ENCODE measurements around the gene FBLN2. TPM values are rescaled to one million over a fixed set of nuclear protein-coding genes. Genes with fewer than 3 reads are reported as not detected.
"Not testable (repeated sequence)": the region's sequence is repeated elsewhere in the genome, so short reads cannot be mapped to it uniquely, and the experiment has no call there.

The FBLN2 gene
- total RNA-seq, 1 experiment from 2014 or later, result 7.4 TPM

DNA sequence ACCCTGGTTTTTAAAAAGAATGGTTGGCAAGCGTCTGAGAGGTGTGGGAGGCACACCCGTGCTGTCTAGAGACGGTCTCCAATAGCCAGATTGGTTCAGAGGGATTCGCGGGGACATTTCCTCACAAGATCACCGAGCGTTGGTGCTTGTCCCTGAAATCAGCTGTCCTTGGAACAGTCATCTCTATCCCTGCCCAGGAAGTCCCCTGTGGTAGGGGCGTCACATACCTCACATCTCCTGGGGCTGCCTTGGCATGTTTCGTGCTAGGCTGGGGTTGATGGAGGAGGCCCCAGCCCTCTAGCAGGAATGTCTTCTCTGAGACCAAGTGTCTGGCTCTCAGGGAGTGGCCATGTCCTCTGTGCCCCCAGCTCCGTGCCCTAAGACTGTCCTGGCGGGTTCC is 6.8 kb downstream of the FBLN2 start:
- Histone ChIP-seq H3K27ac (no peak overlapping the region), H3K4me3 (no peak overlapping the region), H3K4me1 (replicated peaks) (no peaks in the 10 kb centered on the region), H3K9me3 (replicated peaks) (no peaks in the 10 kb centered on the region), H3K27me3 (replicated peaks) (no peaks in the 10 kb centered on the region), H3K36me3 (no peaks in the 10 kb centered on the region)
- no peak for DNase-seq (ENCODE audit: low read depth in 1 of 2, low spot score in 2 of 2)

DNA sequence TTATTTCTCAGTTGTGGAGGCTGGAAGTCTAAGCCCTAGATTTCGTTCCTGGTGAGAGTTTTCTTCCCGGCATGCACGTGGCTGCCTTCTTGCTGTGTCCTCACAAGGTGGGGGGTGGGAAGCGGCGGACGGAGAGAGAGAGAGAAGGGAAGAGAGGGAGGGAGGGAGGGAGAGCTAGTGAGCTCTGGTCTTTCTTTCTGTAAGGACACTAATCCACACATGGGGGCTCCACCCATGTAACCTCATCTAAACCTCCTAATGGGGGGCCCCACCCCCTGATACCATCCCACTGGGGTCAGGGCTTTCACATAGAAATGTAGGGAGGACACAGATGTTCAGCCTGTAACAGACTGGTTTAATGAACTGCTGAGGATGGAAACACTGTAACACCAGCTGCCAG is 7.3 kb downstream of the FBLN2 start:
- no peak for DNase-seq (ENCODE audit: low read depth in 1 of 2, low spot score in 2 of 2)
- no peak overlapping the region for H3K27ac ChIP-seq
- H3K4me3 ChIP-seq, result no peak overlapping the region
- H3K9me3 ChIP-seq (replicated peaks), result no peaks in the 10 kb centered on the region
- H3K36me3 ChIP-seq, result no peaks in the 10 kb centered on the region
- H3K4me1 ChIP-seq (replicated peaks), result no peaks in the 10 kb centered on the region
- H3K27me3 ChIP-seq (replicated peaks), result no peaks in the 10 kb centered on the region

DNA sequence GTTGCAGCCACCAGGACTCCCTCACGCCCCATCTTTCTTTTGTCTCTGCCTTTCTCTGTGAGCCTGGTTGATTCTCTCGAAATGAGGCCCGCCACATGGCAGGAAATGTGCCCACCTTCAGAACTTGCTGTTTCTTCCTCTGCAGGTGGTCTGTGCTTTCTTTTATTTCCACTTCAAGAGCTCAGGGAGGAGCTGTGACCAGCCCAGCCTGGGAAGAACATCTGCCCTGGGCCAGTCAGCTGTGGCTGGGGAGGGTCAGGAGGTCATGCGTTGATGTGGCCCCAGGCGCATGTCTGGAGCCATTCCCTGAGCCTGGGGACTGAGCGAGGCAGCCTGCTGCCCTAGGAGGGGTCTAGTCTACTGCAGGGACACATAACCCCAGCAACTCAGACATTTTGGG is 8.0 kb downstream of the FBLN2 start:
- H3K27ac ChIP-seq, result no peak overlapping the region

DNA sequence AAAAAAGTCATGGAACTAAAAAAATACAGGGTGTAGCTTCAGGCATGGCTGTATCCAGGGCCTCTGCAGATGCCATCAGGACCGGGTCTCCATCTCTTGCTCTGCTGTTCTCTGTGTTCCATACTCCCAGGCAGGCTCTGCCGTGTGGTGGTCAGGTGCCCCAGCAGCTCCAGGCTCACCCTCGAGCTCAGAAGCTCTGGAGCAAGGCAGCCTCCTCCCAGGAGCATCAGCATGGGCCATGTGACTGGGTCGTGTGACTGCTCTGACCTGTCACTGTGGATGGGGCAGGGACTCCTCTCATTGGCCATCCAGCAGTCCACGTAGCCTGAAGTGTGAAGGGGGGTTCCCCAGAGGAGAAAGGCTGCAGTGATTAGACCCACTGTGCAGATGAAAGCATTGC is 8.5 kb downstream of the FBLN2 start:
- Histone ChIP-seq H3K9me3 (replicated peaks) (no peaks in the 10 kb centered on the region), H3K4me3 (no peak overlapping the region), H3K27ac (no peak overlapping the region), H3K36me3 (no peaks in the 10 kb centered on the region), H3K4me1 (replicated peaks) (no peaks in the 10 kb centered on the region), H3K27me3 (replicated peaks) (no peaks in the 10 kb centered on the region)
- no peak for DNase-seq (ENCODE audit: low read depth in 1 of 2, low spot score in 2 of 2)

More for the DNA sequence above, 8.0 kb downstream of the FBLN2 start:
- H3K4me3 ChIP-seq, result no peak overlapping the region
- no peaks in the 10 kb centered on the region for H3K4me1 ChIP-seq (replicated peaks)
- no peaks in the 10 kb centered on the region for H3K27me3 ChIP-seq (replicated peaks)
- H3K9me3 ChIP-seq (replicated peaks), result no peaks in the 10 kb centered on the region
- DNase-seq (ENCODE audit: low read depth in 1 of 2, low spot score in 2 of 2), result no peak
- H3K36me3 ChIP-seq, result no peaks in the 10 kb centered on the region

DNA sequence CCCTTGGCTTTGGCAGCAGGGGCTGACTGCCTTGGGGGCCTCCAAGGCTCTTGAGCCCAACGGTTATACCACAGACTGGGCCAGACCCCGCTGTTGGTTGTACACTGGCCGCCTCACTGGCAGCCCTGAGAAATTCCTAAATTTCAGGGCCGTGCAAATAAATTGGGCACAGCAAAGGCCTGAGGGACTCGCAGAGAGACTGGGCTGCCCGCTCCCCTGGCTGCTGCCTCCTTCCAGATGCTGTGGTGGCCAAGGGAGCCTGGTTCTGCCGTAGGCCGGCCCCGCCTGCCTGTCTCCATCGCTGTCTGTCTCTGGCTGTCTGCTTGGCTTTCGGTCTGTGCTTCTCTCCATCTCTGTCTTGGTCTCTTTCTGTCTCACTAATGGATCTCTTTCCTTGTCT is 9.0 kb downstream of the FBLN2 start:
- Histone ChIP-seq H3K36me3 (no peaks in the 10 kb centered on the region), H3K27ac (no peak overlapping the region), H3K27me3 (replicated peaks) (no peaks in the 10 kb centered on the region), H3K9me3 (replicated peaks) (no peaks in the 10 kb centered on the region), H3K4me1 (replicated peaks) (no peaks in the 10 kb centered on the region), H3K4me3 (no peak overlapping the region)
- DNase-seq (ENCODE audit: low read depth in 1 of 2, low spot score in 2 of 2), result no peak

DNA sequence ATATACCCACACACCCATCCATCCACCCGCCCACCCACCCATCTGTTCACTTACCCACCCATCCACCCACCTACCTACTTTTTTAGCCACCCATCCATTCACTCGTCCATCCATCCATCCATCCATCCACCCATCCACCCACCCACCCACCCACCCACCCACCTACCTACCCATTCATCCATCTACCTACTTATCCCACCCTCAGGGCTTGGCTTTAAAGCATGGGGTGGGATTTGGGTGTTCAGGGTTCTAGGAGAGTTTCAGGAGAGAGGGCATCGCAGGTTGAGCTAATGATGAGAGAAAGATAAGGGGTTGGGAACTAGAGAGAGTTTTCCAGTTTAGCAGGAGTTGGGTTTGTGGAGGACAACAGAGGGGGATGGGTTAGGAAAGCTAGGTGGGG is 9.7 kb downstream of the FBLN2 start:
- no peaks in the 10 kb centered on the region for H3K4me1 ChIP-seq (replicated peaks)
- no peak overlapping the region for H3K27ac ChIP-seq
- H3K36me3 ChIP-seq, result no peaks in the 10 kb centered on the region
- H3K9me3 ChIP-seq (replicated peaks), result no peaks in the 10 kb centered on the region
- H3K27me3 ChIP-seq (replicated peaks), result no peaks in the 10 kb centered on the region
- DNase-seq (ENCODE audit: low read depth in 1 of 2, low spot score in 2 of 2), result no peak
- H3K4me3 ChIP-seq, result no peak overlapping the region

DNA sequence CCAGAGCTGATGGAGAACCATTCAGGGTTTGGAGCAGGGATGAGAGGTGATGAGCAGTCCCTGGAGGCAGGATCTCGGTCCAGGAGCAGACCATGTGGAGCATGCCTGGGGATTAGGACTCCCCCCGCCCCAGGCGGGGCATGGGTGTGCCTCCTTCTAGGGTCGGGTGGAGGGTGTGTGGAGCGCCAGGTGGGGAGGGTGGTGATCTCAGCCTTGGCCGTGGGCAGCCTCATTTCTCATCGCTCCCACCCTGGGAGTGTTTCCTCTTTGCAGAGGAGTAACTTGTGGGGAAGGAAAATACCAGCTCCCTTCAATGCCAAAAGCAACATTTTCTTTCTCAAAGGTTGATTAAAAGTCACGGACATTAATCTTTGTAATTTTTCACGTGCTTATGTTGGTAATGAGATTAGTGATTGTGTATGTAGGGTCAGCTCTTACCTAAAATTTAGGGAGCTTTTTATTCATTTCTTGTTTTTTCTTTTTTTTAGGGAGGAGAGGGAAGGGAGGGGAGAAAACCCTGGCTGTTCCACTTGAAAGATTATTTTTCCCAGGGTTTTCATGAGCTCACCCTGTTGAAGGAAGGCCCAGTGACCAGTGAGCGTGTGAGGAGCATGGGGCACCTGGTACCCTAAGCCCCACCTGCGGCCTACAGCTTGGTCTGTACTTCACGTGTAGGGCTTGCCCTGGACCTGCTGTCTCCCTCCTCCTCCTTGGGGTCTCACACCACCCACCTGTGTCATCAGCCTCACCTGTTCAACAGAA is 11.0 kb downstream of the FBLN2 start:
- Histone ChIP-seq H3K27me3 (replicated peaks) (no peaks in the 10 kb centered on the region), H3K4me3 (no peak overlapping the region), H3K27ac (no peak overlapping the region), H3K36me3 (no peaks in the 10 kb centered on the region), H3K9me3 (replicated peaks) (no peaks in the 10 kb centered on the region), H3K4me1 (replicated peaks) (no peaks in the 10 kb centered on the region)
- DNase-seq (ENCODE audit: low read depth in 1 of 2, low spot score in 2 of 2), result no peak

DNA sequence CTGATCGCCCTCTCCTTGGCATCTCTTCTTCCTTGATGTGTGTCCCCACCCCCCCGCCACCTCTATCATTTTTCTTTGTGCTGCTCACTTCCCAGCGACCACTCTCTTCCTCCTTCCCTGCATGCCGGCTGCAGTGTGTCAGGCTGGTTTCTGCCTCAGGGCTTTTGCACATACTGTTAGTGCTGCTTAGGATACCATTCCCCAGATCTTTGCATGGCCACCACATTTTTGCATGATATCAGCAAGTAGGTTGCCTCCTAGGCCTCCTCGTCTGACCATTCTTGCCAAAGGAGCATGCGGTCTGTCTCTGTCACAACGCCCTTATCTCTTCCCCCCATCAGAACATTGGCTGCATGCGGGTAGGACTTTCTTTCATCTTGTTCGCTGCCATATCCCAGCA is 12.5 kb downstream of the FBLN2 start:
- DNase-seq (ENCODE audit: low read depth in 1 of 2, low spot score in 2 of 2), result no peak
- Histone ChIP-seq H3K4me1 (replicated peaks) (no peaks in the 10 kb centered on the region), H3K27ac (no peak overlapping the region), H3K4me3 (no peak overlapping the region), H3K9me3 (replicated peaks) (no peaks in the 10 kb centered on the region), H3K27me3 (replicated peaks) (no peaks in the 10 kb centered on the region), H3K36me3 (no peaks in the 10 kb centered on the region)

DNA sequence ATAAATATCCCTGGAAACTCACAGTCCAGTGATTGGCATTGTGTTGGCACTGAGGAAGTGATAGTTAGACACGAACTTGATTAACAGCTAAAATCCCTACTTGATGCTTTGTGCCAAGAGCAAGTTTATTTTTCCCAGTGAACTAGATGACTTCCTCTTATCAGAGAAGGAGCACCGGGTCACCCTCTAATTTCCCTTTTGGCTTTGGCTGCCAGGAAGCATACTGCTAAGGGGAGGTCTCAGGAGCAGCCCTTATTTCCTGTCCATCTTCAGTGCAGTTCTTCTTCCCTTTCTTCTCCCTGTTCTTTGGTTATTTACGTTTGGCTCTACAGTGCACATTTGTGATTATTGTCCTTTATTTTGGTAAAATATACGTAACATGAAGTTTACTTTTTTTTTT is 13.0 kb downstream of the FBLN2 start:
- H3K4me1 ChIP-seq (replicated peaks), result no peaks in the 10 kb centered on the region
- H3K36me3 ChIP-seq, result no peaks in the 10 kb centered on the region
- no peaks in the 10 kb centered on the region for H3K9me3 ChIP-seq (replicated peaks)
- no peak overlapping the region for H3K4me3 ChIP-seq
- no peaks in the 10 kb centered on the region for H3K27me3 ChIP-seq (replicated peaks)
- no peak for DNase-seq (ENCODE audit: low read depth in 1 of 2, low spot score in 2 of 2)
- no peak overlapping the region for H3K27ac ChIP-seq

DNA sequence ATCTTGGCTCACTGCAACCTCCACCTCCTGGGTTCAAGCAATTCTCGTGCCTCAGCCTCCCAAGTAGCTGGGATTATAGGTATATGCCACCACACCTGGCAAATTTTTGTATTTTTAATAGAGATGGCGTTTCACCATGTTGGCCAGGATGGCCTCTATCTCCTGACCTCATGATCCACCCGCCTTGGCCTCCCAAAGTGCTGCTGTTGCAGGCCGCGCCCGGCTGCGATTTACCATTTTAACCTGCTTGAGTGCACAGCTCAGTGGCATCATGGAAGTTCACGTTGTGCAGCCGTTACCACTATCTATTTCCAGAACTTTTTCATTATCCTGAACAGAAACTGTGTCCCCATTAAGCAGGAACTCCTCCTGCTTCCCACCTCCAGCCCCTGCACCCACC is 13.5 kb downstream of the FBLN2 start:
- H3K27me3 ChIP-seq (replicated peaks); H3K4me1 ChIP-seq (replicated peaks): not testable (repeated sequence)

DNA sequence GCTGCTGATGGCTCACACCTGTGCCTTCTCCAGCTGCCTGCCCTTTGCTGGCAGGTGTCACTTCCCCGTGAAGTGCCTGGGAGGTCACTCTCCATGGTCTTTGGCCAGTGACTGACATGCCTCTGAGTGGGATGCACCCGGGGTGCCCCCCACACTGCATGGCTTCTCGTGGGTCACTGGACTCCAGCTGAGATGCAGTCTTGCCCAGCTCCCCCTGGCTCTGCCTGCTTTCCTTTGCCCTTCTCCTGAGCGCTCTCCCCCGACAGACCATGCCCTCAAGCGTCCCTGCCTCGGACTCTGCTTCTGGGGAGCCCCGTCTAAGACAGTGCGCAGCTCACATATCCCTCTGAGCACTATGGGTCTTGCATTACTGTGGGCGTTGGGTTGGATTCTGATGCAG is 14.4 kb downstream of the FBLN2 start:
- DNase-seq (ENCODE audit: low read depth in 1 of 2, low spot score in 2 of 2), result no peak
- H3K36me3 ChIP-seq, result no peaks in the 10 kb centered on the region
- H3K27ac ChIP-seq, result no peak overlapping the region
- no peaks in the 10 kb centered on the region for H3K27me3 ChIP-seq (replicated peaks)
- no peaks in the 10 kb centered on the region for H3K9me3 ChIP-seq (replicated peaks)
- no peaks in the 10 kb centered on the region for H3K4me1 ChIP-seq (replicated peaks)
- no peak overlapping the region for H3K4me3 ChIP-seq

More for the DNA sequence above, 13.5 kb downstream of the FBLN2 start:
- H3K27ac ChIP-seq; H3K4me3 ChIP-seq; H3K9me3 ChIP-seq (replicated peaks); H3K36me3 ChIP-seq; DNase-seq (ENCODE audit: low read depth in 1 of 2, low spot score in 2 of 2): not testable (repeated sequence)

DNA sequence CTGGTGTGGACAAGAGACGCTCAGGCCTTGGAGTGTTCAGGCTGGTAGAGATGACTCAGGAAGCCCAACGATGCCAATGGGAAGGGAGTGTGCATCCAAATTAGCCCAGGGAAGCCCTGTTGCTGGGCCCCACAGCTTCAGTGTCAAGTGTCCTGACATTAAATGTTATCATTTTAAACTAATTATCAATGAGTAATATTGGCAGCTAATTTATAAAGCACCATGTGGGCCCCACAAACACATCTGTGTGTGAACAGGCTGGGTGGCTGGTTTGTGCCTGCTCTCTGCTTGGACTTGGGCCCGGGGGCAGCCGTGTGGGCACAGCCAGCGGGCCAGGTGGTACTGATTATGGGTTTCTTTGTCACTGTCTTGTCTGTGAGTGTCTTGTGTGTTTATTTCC is 15.0 kb downstream of the FBLN2 start:
- DNase-seq (ENCODE audit: low read depth in 1 of 2, low spot score in 2 of 2), result no peak
- no peaks in the 10 kb centered on the region for H3K4me1 ChIP-seq (replicated peaks)
- no peaks in the 10 kb centered on the region for H3K9me3 ChIP-seq (replicated peaks)
- no peak overlapping the region for H3K27ac ChIP-seq
- no peak overlapping the region for H3K4me3 ChIP-seq
- no peaks in the 10 kb centered on the region for H3K36me3 ChIP-seq
- H3K27me3 ChIP-seq (replicated peaks), result no peaks in the 10 kb centered on the region

DNA sequence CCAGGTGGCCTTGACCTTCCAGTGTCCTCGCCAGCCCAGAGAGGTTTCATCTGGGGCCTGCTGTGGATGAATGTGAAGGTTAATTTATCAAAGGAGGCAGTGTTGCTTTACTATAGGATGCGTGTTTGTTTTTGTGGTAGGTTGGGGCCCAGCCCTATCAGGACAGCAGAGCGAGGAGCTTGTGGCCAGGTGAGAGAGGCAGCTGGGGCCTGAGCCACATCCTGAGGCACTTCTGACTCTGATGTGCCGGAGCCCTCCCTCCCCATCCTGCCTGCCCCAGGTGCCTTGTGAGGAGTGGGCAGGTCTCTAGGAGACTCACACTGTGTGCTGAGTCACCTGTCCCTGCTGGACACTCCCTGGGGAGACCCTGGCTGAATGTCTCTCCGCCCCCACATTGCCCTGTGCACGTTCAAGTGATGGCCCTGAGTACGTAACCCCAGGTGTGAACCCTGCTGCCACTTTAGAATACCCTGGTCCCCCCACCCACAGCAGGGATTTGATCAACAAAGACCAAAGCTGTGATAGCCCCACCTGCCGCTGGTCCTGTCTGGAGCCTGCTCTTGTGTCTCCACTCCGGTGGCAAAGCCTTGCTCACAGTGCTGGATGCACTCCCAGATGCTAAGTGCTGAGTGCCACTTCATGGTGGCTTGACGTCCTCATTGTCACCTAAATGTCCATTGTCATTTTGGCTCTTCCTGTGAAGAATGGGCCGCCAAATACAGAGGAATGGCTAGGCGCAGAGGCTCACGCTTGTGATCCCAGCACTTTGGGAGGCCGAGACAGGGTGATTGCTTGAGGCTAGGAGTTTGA is 16.0 kb downstream of the FBLN2 start:
- H3K27ac ChIP-seq, result no peak overlapping the region
- no peaks in the 10 kb centered on the region for H3K4me1 ChIP-seq (replicated peaks)

DNA sequence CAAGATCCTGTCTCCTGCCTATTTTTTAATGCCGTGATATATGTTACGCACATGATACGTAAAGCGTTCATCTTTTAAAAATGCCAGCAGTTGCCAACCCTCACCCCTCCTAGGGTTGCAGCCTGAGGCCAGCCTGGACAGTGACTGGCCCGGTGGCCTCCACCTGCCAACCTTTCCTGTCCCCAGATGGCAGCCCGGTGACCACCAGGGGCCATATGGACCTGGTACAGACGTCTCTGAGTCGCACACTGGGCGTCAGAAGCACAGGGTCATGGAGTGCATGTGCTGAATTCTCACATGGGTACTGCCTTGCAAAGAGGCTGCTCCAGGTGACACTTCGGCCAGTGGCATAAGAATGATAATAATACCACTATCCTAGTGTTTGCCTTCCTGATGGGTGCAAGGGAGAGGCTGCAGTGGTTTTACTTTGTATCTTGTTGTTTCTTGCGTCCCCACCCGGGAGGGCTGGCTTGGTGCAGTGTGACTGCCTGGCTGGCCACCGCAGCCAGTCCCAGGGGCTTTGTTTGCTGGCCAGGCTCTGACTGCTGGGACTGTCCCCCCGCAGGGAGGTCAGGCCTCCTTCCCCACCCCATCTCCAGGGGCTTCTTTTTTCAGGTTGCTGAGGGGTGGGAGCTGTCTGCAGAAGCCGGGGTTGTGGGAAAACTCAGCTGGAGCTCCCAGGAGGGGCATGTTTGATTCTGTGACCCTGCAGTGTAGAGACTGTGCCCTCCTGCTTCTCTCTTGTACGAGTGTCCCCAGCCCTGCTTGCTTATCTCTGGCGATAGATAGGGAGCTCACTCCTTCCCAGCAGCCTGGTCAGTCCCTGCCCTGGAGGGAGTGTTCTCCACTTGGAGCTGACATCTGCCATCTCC is 16.9 kb downstream of the FBLN2 start:
- H3K27me3 ChIP-seq (replicated peaks), result no peaks in the 10 kb centered on the region
- no peaks in the 10 kb centered on the region for H3K36me3 ChIP-seq
- no peaks in the 10 kb centered on the region for H3K4me1 ChIP-seq (replicated peaks)
- H3K4me3 ChIP-seq, result no peak overlapping the region
- H3K9me3 ChIP-seq (replicated peaks), result no peaks in the 10 kb centered on the region
- no peak for DNase-seq (ENCODE audit: low read depth in 1 of 2, low spot score in 2 of 2)
- H3K27ac ChIP-seq, result no peak overlapping the region

More for the DNA sequence above, 16.0 kb downstream of the FBLN2 start:
- Histone ChIP-seq H3K27me3 (replicated peaks) (no peaks in the 10 kb centered on the region), H3K36me3 (no peaks in the 10 kb centered on the region), H3K4me3 (no peak overlapping the region), H3K9me3 (replicated peaks) (no peaks in the 10 kb centered on the region)
- DNase-seq (ENCODE audit: low read depth in 1 of 2, low spot score in 2 of 2), result no peak
